ENCODE data around the gene POU2F3.

- TF ChIP-seq EZH2 (IDR thresholded peaks at IDR 0.05; ENCODE audit: low read length, unreplicated experiment) = no peak
- TF ChIP-seq EZH2phosphoT487 (IDR thresholded peaks at IDR 0.05; ENCODE audit: borderline replicate concordance, low read length) = no peak
These were observed 102.7 kb downstream of the POU2F3 start for GRCh38 chr11:120342678-120343077.
